DND-41 (cell line): ENCODE measurements around the gene DAPL1.

Experiments
- ATAC-seq: fragments of 200-7000 bp; cut with Tn5 transposase; 3 replicates; pipeline ENCODE4 v1.9.1; 2021; ENCODE audit warnings: low read depth; ENCODE audit not compliant: insufficient read depth
- DNase-seq: peaks from one replicate; pipeline ENCODE4 v3.0.0-alpha.2; 2020
- H2AFZ ChIP-seq: 2 replicates; pipeline ENCODE4 v1.6.0; 2012; ENCODE audit warnings: low read depth, low read length
- H3K27ac ChIP-seq: 2 replicates; pipeline ENCODE4 v1.5.1; 2012; ENCODE audit warnings: low read length, inconsistent platforms
- H3K27me3 ChIP-seq: fragments of 200-600 bp; sonication (generic); 2 replicates; pipeline ENCODE4 v1.6.0; 2012; ENCODE audit warnings: low read length, mild to moderate bottlenecking, inconsistent platforms; ENCODE audit not compliant: insufficient read depth, poor library complexity
- H3K36me3 ChIP-seq: 2 replicates; pipeline ENCODE4 v1.5.1; 2012; ENCODE audit warnings: low read length, inconsistent platforms; ENCODE audit not compliant: insufficient read depth
- H3K4me1 ChIP-seq: 2 replicates; pipeline ENCODE4 v1.5.1; 2012; ENCODE audit warnings: mild to moderate bottlenecking, low read length; ENCODE audit not compliant: insufficient read depth
- H3K4me2 ChIP-seq: 2 replicates; pipeline ENCODE4 v1.6.0; 2012; ENCODE audit warnings: mild to moderate bottlenecking, moderate library complexity, low read length, inconsistent platforms; ENCODE audit not compliant: insufficient read depth
- H3K4me3 ChIP-seq, 2 experiments: fragments of 200-600 bp in 1 of 2; shearing (Covaris generic) in 1 of 2; 2 replicates each; pipeline ENCODE4 v1.5.1; 2012 to 2016; ENCODE audit warnings: inconsistent platforms in 2 of 2, low read length in 2 of 2, mild to moderate bottlenecking in 2 of 2, low read depth in 1 of 2, moderate library complexity in 1 of 2
- H3K79me2 ChIP-seq: 2 replicates; pipeline ENCODE4 v1.6.0; 2012; ENCODE audit warnings: low read length, inconsistent platforms; ENCODE audit not compliant: insufficient read depth
- H3K9ac ChIP-seq: 2 replicates; pipeline ENCODE4 v1.6.0; 2012; ENCODE audit warnings: low read depth, mild to moderate bottlenecking, inconsistent platforms, low read length, moderate library complexity
- H3K9me3 ChIP-seq: 2 replicates; pipeline ENCODE4 v1.5.1; 2012; ENCODE audit warnings: low read length, moderate library complexity, mild to moderate bottlenecking, inconsistent platforms; ENCODE audit not compliant: insufficient read depth, severe bottlenecking
- H4K20me1 ChIP-seq: 2 replicates; pipeline ENCODE4 v1.6.0; 2012; ENCODE audit warnings: low read length; ENCODE audit not compliant: insufficient read depth
- EZH2 ChIP-seq: IDR thresholded peaks from 3 replicates; pipeline ENCODE4 v1.6.1; 2012; ENCODE audit warnings: borderline replicate concordance, low read depth, mild to moderate bottlenecking, moderate library complexity, low read length, inconsistent platforms; ENCODE audit not compliant: severe bottlenecking
- TF ChIP-seq, protein P1 (sequence below): IDR thresholded peaks from 2 replicates; pipeline ENCODE4 v1.5.1; 2012; ENCODE audit warnings: borderline replicate concordance, low read length, moderate library complexity, mild to moderate bottlenecking; ENCODE audit not compliant: poor library complexity, severe bottlenecking; ENCODE audit errors: extremely low read depth

The DAPL1 gene

DNA sequence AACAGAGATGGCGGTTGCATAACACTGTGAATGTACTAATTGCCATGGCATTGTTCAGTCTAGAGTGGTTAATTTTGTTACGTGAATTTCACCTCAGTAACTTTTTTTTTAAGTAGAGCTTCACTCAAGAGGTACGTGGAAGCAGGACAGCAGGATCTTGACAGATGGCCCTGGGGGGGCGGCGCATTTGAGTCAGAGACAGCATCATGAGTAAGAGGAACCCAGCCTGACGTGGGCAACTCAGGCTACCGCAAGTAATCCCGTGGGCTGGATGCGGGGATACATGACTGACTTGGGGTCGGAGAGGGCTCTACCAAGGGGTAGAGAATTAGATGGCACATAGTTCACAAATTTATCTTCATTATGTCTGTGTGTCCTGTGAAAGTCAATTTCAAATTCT, 38.1 kb upstream of the DAPL1 start:
- no peak for TF ChIP-seq EZH2
- TF ChIP-seq, protein P1, sequence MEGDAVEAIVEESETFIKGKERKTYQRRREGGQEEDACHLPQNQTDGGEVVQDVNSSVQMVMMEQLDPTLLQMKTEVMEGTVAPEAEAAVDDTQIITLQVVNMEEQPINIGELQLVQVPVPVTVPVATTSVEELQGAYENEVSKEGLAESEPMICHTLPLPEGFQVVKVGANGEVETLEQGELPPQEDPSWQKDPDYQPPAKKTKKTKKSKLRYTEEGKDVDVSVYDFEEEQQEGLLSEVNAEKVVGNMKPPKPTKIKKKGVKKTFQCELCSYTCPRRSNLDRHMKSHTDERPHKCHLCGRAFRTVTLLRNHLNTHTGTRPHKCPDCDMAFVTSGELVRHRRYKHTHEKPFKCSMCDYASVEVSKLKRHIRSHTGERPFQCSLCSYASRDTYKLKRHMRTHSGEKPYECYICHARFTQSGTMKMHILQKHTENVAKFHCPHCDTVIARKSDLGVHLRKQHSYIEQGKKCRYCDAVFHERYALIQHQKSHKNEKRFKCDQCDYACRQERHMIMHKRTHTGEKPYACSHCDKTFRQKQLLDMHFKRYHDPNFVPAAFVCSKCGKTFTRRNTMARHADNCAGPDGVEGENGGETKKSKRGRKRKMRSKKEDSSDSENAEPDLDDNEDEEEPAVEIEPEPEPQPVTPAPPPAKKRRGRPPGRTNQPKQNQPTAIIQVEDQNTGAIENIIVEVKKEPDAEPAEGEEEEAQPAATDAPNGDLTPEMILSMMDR, result no peak
- Histone ChIP-seq H3K9ac (no peak overlapping the region), H2AFZ (no peak overlapping the region), H3K27ac (no peak overlapping the region), H3K4me2 (no peak overlapping the region), H3K4me1 (no peaks in the 10 kb centered on the region), H3K9me3 (no peaks in the 10 kb centered on the region), H4K20me1 (no peaks in the 10 kb centered on the region), H3K79me2 (no peaks in the 10 kb centered on the region), H3K27me3 (peaks cover 3% of the 10 kb centered on the region), H3K4me3 (no peak overlapping the region), H3K36me3 (no peaks in the 10 kb centered on the region)
- ATAC-seq, result no peak
- no peak for DNase-seq

DNA sequence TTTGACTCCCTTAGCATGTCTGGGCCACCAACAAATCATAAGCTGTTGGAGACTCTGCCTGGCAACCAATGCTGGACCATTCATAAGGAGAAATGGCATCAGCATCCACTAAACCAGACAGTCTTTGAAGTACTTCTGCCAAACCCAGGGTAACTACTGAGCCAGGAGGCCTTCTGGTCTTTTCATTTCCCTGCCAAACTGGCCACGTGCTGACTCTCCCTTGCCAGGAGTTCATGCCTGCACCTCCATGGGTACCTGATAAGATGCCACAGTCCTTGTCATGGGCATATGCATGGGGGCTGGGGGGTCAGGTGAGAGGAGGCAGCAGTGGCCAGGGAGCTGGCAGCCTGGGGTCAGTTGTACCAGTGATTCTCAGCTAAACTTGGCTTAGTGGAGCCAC, 34.2 kb upstream of the DAPL1 start:
- Histone ChIP-seq H3K4me2 (no peak overlapping the region), H3K4me3 (no peak overlapping the region), H4K20me1 (no peaks in the 10 kb centered on the region), H3K9ac (no peak overlapping the region), H3K4me1 (no peaks in the 10 kb centered on the region), H3K27me3 (peaks cover 3% of the 10 kb centered on the region), H3K36me3 (no peaks in the 10 kb centered on the region), H3K79me2 (no peaks in the 10 kb centered on the region), H2AFZ (no peak overlapping the region), H3K27ac (no peak overlapping the region), H3K9me3 (no peaks in the 10 kb centered on the region)
- TF ChIP-seq, protein P1, result no peak
- no peak for TF ChIP-seq EZH2
- DNase-seq (no peak), ATAC-seq (no peak)

DNA sequence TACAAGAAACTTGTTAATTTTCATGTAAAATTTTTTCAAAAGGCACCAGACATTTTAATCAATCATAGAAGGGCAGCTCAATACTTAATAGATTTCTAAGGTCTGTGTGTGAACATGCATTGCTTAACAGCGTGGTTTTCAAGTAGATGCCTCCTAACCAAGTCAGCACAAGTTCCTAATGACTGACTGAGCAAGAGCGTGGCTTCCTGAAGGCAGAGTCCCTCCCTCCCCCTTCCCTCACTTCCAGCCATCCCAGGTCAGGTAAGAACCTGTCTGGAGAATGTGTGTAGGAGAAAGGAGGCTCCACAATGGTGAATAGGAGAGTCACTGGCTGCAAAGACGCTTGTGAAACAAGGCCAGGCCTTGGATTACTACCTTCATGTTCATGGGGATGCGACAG, 33.5 kb upstream of the DAPL1 start:
- DNase-seq (no peak), ATAC-seq (no peak)
- no peaks in the 10 kb centered on the region for H3K36me3 ChIP-seq
- H4K20me1 ChIP-seq, result no peaks in the 10 kb centered on the region
- peaks cover 8% of the 10 kb centered on the region for H3K27me3 ChIP-seq
- no peaks in the 10 kb centered on the region for H3K9me3 ChIP-seq
- H3K9ac ChIP-seq, result no peak overlapping the region
- H3K4me1 ChIP-seq, result no peaks in the 10 kb centered on the region
- no peaks in the 10 kb centered on the region for H3K79me2 ChIP-seq
- H3K4me3 ChIP-seq, result no peak overlapping the region
- H3K27ac ChIP-seq, result no peak overlapping the region
- no peak overlapping the region for H3K4me2 ChIP-seq
- TF ChIP-seq EZH2, result no peak
- TF ChIP-seq, protein P1, result no peak
- H2AFZ ChIP-seq, result no peak overlapping the region

DNA sequence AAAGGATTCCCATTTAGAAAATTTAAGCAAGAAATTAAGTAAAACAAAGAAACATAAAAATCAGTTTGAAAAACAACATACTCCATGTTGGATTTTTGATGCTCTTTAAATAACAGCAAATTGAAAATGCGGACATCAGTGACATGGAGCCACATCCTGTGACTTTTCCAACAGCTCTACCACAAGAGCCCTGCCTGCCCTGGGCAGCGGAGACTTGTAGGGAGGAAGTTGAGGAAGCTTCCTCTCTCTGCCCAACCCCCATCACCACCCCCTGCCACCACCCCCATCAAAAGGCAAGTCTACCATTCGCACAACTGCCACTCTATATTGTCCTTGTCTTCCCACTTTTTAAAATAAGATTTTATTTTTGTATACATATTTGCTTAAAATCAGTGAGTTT, 32.8 kb upstream of the DAPL1 start:
- H3K36me3 ChIP-seq, result no peaks in the 10 kb centered on the region
- no peaks in the 10 kb centered on the region for H3K4me1 ChIP-seq
- peaks cover 14% of the 10 kb centered on the region for H3K27me3 ChIP-seq
- H3K79me2 ChIP-seq, result no peaks in the 10 kb centered on the region
- H3K4me2 ChIP-seq, result no peak overlapping the region
- no peaks in the 10 kb centered on the region for H3K9me3 ChIP-seq
- H4K20me1 ChIP-seq, result no peaks in the 10 kb centered on the region
- no peak for DNase-seq
- H3K9ac ChIP-seq, result no peak overlapping the region
- H3K27ac ChIP-seq, result no peak overlapping the region
- no peak for TF ChIP-seq EZH2
- TF ChIP-seq, protein P1, result no peak
- no peak overlapping the region for H2AFZ ChIP-seq
- H3K4me3 ChIP-seq, result no peak overlapping the region
- no peak for ATAC-seq
